Rectal smooth muscle tissue (tissue), 1 donor: ENCODE results near the gene TCEAL9.
"Not testable (repeated sequence)": the region's sequence is repeated elsewhere in the genome, so short reads cannot be mapped to it uniquely, and the experiment has no call there.

ENCODE experiments used
- H3K27ac ChIP-seq: one replicate; pipeline ENCODE4 v1.7.0; 2013; ENCODE audit warnings: low read depth, low read length, inconsistent platforms
- H3K27me3 ChIP-seq: one replicate; pipeline ENCODE4 v1.7.0; 2013; ENCODE audit warnings: low read length; ENCODE audit not compliant: control insufficient read depth, insufficient read depth
- H3K36me3 ChIP-seq: one replicate; pipeline ENCODE4 v1.7.0; 2013; ENCODE audit warnings: low read length; ENCODE audit not compliant: control insufficient read depth, insufficient read depth
- H3K4me1 ChIP-seq: one replicate; pipeline ENCODE4 v1.7.0; 2013; ENCODE audit warnings: low read length; ENCODE audit not compliant: control insufficient read depth, insufficient read depth
- H3K4me3 ChIP-seq: one replicate; pipeline ENCODE4 v1.7.0; 2013; ENCODE audit warnings: low read length
- H3K9ac ChIP-seq: one replicate; pipeline ENCODE4 v1.7.0; 2013; ENCODE audit warnings: low read length

The TCEAL9 gene

DNA sequence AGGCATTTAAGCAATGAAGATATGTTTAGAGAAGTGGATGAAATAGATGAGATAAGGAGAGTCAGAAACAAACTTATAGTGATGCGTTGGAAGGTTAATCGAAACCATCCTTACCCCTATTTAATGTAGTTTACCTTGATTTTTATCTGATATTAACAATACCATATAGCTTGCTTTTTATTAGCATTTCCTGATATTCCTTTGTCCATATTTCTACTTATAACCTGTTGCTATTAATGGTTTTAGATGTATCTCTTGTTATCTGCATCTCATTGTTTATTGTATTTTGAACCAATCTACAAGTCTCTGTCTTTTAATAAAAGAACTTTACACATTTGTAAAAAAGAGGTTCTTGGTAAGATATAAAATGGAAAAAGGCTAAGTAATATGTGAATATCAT lies 1.6 kb downstream of the TCEAL9 start:
- Histone ChIP-seq H3K9ac (no peak overlapping the region), H3K4me1 (no peaks in the 10 kb centered on the region), H3K4me3 (no peak overlapping the region), H3K27me3 (no peaks in the 10 kb centered on the region), H3K27ac (no peak overlapping the region), H3K36me3 (no peaks in the 10 kb centered on the region)

DNA sequence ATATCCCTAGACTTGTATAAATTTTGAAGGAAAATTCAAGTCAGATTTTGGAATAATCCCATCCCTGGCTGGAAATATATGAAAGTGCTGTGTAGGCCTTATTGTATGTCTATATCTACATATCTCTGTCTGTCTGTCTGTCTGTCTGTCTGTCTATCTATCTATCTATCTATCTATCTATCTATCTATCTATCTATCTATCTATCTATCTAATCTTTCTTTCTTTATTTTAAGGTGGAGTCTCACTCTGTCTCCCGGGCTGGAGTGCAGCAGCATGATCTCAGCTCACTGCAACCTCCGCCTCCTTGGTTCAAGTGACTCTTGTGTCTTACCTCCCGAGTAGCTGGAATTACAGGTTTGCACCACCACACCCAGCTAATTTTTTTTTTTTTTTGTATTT lies 3.3 kb downstream of the TCEAL9 start:
- not testable (repeated sequence) for H3K9ac ChIP-seq, H3K27ac ChIP-seq, H3K4me1 ChIP-seq

DNA sequence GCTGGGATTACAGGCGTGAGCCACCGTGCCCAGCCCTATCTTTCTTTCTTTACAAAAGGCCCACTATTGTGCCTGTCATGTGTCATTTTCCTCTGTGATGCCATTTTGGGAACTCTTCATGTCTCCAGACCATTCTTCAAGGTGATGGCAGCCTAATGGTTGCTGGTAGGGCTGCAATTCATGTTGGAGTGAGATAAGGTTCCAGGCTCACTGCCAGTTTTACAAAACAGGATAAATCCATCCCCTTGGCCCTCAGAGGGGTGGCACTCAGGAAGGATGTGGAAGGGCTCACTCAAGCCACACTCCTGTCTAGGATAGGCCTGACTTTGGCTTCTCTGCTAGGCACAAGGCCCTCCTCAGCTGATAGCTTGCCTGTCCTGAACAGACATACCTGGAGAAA lies 3.8 kb downstream of the TCEAL9 start:
- H3K27ac ChIP-seq, result no peak overlapping the region
- no peaks in the 10 kb centered on the region for H3K4me1 ChIP-seq
- no peak overlapping the region for H3K9ac ChIP-seq

More for the DNA sequence above, 3.3 kb downstream of the TCEAL9 start:
- H3K36me3 ChIP-seq, H3K4me3 ChIP-seq, H3K27me3 ChIP-seq: not testable (repeated sequence)

DNA sequence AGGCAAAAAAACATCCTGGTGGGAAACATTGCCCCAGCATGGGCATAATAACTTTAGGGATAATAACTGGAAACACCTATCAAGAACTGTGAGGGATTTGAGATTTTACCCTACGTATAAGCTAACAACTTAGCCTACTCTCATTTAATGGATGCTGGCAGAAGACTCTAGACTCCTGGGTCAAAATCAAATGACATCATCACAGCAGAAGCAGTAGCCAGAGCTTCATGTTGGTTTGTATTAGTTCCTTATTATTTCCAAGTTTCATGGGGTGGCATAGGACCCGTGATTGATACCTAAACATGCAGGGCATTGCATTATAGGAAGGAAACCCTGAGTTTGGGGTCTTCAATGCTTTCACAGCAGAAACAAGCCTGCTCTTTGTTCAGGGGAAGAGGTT lies 4.6 kb downstream of the TCEAL9 start:
- H3K27ac ChIP-seq, result no peak overlapping the region
- H3K4me1 ChIP-seq, result no peaks in the 10 kb centered on the region
- H3K36me3 ChIP-seq, result no peaks in the 10 kb centered on the region
- H3K27me3 ChIP-seq, result no peaks in the 10 kb centered on the region
- no peak overlapping the region for H3K4me3 ChIP-seq
- H3K9ac ChIP-seq, result no peak overlapping the region

More for the DNA sequence above, 3.8 kb downstream of the TCEAL9 start:
- no peak overlapping the region for H3K4me3 ChIP-seq
- no peaks in the 10 kb centered on the region for H3K36me3 ChIP-seq
- H3K27me3 ChIP-seq, result no peaks in the 10 kb centered on the region

DNA sequence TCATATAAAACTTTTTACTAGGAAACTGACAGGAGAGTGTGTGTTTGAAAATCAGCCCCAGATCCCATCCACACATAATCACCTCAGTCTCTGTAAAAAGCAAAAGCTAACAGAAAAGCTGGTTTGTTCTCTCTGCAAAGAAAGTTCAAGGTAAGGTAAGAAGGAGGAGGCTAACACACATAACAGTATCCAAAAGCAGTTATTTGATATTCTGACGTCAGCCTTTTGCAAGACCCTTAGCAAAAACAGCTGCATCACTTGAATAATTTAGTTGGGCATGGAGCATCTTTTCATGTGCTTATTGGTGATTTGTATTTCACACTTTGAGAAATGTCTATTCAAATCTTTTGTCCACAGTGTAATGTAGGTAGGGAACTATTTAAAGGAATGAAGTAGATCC lies 5.5 kb downstream of the TCEAL9 start:
- Histone ChIP-seq H3K4me1 (no peaks in the 10 kb centered on the region), H3K27me3 (no peaks in the 10 kb centered on the region), H3K4me3 (no peak overlapping the region), H3K36me3 (no peaks in the 10 kb centered on the region), H3K9ac (no peak overlapping the region), H3K27ac (no peak overlapping the region)

DNA sequence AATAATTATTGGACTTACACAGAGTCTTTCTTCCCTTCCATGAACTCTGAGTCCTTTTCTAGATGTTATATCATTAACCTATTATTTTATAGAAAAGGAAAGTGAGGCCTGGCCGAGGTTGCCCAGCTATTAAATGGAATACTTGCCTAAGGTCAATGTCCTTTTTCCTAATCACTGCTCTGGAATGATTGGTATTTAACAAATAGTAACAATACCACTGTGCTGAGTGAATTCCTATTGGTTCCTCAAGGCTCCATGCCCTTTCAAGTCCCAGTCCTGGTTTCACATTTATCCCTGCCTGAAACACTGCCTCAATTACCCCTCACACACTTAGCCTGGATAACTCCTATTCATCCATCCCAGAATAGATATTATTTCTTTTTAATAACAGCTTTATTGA lies 6.2 kb downstream of the TCEAL9 start:
- H3K4me3 ChIP-seq, result no peak overlapping the region
- H3K27me3 ChIP-seq, result no peaks in the 10 kb centered on the region
- no peak overlapping the region for H3K27ac ChIP-seq
- no peak overlapping the region for H3K9ac ChIP-seq
- no peaks in the 10 kb centered on the region for H3K36me3 ChIP-seq
- H3K4me1 ChIP-seq, result no peaks in the 10 kb centered on the region

DNA sequence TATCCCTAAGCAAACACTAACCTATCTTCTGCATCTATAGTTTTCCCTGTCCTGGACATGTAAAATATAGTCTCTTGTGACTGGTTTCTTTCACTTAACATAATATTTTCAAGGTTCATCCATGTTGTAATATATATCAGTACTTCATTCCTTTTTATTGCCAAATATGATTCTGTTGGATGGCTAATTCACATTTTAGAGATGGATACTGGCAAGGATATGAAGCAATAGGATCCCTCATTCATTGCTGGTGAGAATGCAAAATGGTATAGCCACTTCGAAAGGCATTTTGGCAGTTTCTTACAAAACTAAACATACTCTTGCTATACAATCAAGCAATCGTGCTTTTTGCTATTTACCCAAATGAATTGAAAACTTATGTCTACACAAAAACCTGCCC lies 6.7 kb downstream of the TCEAL9 start:
- H3K36me3 ChIP-seq, result no peaks in the 10 kb centered on the region
- H3K27me3 ChIP-seq, result no peaks in the 10 kb centered on the region
- H3K4me3 ChIP-seq, result no peak overlapping the region
- no peak overlapping the region for H3K27ac ChIP-seq
- no peak overlapping the region for H3K9ac ChIP-seq
- H3K4me1 ChIP-seq, result no peaks in the 10 kb centered on the region

DNA sequence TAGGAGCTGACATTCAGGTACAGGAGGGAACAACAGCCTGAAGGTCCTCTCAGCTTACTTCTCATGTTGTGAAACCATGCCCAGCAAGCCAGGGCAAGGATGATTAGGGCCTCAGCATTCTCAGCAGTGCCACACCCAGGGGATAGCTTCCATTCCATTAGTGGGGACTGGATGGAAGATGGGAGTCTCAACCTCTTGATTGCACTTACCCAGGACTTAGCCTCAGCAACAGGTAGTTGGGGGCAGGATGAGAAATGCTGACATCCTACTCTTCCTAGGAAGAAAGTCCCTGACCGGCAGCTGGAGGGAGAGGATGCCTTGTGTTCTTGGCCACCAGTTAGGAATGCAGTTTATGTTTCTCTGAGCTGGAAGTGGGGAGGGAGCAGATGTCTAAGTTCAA lies 11.2 kb downstream of the TCEAL9 start:
- Histone ChIP-seq H3K27ac (no peak overlapping the region), H3K4me3 (no peak overlapping the region), H3K27me3 (no peaks in the 10 kb centered on the region), H3K4me1 (no peaks in the 10 kb centered on the region), H3K36me3 (no peaks in the 10 kb centered on the region), H3K9ac (no peak overlapping the region)

DNA sequence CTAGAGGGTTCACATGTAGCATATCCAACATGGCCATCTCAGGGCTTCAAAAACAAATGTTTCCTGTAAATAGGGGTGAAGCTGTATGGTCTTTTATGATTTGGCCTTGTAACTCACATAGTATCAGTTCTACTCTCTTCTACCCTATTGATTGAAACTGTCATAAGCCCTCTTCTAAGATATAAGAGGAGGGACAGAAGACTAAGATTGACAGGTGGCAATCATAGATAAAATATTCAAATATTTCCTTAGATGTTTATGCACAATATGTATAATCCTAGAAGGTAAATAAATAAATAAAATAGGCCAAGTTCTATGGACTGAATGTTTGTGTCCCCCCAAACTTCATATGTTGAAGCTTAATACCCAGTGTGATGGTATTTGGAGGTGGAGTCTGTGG lies 13.2 kb downstream of the TCEAL9 start:
- H3K27ac ChIP-seq, result no peak overlapping the region
- no peak overlapping the region for H3K4me3 ChIP-seq
- no peaks in the 10 kb centered on the region for H3K27me3 ChIP-seq
- H3K4me1 ChIP-seq, result no peaks in the 10 kb centered on the region
- no peak overlapping the region for H3K9ac ChIP-seq
- no peaks in the 10 kb centered on the region for H3K36me3 ChIP-seq

DNA sequence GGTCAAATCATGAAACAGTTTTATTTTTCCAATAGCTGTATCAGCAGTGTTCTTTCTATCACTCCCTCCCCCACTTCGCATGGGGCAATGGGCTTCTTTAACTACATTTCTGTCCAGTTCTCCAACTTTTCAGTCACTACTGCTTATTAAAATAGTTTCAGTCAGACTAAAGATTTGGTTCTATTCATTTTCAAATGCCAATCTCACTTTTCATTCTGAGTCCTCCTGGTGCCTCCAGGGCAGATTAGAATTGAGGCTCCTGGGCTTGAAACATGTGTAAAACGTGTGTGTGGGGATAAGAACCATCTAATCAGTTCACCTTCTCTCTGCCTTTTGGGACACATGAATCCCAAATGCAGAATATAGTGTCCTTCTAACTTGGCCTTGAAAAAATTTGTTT lies 16.6 kb downstream of the TCEAL9 start:
- H3K36me3 ChIP-seq, result no peaks in the 10 kb centered on the region
- H3K9ac ChIP-seq, result no peak overlapping the region
- no peaks in the 10 kb centered on the region for H3K4me1 ChIP-seq
- H3K27me3 ChIP-seq, result peaks cover 4% of the 10 kb centered on the region
- no peak overlapping the region for H3K27ac ChIP-seq
- no peak overlapping the region for H3K4me3 ChIP-seq

DNA sequence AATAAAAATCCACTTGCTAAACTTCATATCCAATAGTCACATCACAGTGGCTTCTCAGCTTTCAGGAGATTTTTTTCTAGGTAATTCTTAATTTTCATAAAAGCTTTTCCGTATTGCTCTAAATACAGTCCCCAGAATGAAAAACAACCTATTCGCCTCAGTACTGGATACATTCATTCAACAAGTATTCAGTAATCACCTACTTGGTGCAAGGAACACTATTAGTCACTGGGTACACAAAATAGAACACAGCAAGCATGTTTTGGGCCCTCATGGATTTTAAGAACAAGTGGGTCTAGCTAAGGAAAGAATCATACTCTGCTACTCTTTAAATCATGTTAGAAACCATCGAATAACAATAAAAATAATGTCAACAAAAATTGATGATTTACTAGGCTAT lies 17.3 kb downstream of the TCEAL9 start:
- no peaks in the 10 kb centered on the region for H3K36me3 ChIP-seq
- H3K9ac ChIP-seq, result no peak overlapping the region
- no peaks in the 10 kb centered on the region for H3K4me1 ChIP-seq
- no peak overlapping the region for H3K27ac ChIP-seq
- no peak overlapping the region for H3K4me3 ChIP-seq
- peaks cover 4% of the 10 kb centered on the region for H3K27me3 ChIP-seq

DNA sequence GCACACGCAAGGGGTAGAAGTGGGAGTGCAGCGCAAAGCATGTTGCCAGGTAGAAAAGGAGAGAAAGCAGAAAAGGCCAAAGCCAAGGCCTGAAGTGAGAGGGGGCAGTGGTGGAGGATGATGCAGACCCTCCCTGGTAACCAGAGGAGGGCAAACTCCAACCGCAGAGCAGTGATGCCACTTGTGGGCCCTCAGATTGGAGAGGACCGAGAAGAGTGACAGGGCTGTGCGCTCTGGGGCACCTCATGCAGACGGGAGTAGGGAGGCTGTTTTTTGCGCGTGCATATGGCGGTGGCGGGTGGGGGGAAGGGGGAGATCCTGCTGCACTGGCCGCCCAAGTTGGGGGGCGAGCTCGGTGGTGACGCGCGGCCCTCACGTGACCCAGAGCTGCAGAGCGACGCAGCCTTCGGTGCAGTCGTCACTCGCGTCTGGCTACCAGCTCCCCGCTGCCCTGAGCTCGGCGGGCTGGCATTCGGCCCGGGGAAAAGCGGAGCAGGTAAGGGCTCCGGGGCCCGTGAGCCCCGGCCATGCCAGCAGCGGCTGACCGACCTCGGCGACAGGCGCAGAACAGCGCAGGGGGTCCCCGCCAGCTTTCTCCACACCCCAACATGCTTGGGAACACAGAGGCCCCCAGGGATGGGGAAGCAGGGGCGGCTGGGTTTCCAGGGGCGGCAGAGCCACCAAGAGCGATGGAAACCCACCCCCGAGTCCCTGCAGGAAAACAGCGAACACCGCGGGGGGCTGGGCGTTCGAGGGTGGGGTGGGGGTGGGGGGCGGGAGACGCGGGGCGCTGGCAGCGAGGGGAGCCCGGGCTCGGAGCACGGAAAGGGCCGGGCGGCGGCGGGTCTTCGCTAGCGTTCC lies 20.0 kb downstream of the TCEAL9 start, which contains the start of gene BEX3:
Gene BEX3 (plus strand): TSS at position 421 of the 861 bp plus-strand sequence. CDS start 984 bp downstream, outside the sequence.
- Histone ChIP-seq H3K27me3 (peaks cover 4% of the 10 kb centered on the region), H3K9ac (peak within 1 kb of the TSS; percentile 73), H3K4me1 (no peaks in the 10 kb centered on the region), H3K36me3 (no peaks in the 10 kb centered on the region), H3K27ac (peak within 1 kb of the TSS; percentile 78), H3K4me3 (peak within 1 kb of the TSS; percentile 62)

DNA sequence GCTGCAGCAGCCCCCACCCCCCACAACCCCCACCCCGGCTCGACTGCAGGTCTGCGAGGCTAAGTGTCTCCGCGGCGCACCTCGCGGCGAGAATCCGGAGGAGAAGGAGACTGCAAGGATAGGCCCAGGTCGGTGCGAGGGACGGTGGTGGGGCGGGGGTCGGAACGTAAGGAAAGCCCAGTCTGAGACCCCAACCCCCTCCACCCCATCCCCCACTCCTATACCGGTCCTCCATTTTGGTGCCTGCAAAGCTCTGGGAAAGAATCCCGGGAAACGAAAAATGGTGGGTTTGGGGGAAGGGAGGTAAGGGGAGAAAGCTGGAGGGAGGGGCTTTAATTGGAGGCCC lies 20.6 kb downstream of the TCEAL9 start:
- peak overlapping the region; percentile 40 for H3K4me3 ChIP-seq
- no peaks in the 10 kb centered on the region for H3K36me3 ChIP-seq
- H3K4me1 ChIP-seq, result no peaks in the 10 kb centered on the region
- peaks cover 4% of the 10 kb centered on the region for H3K27me3 ChIP-seq
- peak overlapping the region; percentile 32 for H3K27ac ChIP-seq
- no peak overlapping the region for H3K9ac ChIP-seq
